Calu3 (cell line): ENCODE data around the gene TNP2. TPM values are rescaled to one million over a fixed set of nuclear protein-coding genes. Genes with fewer than 3 reads are reported as not detected.

Experiments
- BruUV-seq: library from RNA; stranded (reverse); fragments of 400-500 nt; replicated peaks from 2 replicates; lab custom pipeline; 2021; lab: Mats Ljungman, UMichigan
- CTCF ChIA-PET: fragments of 300-600 bp; sonication (Branson Sonifier 250); formaldehyde crosslinking; loops from one replicate; lab custom pipeline; 2022; ENCODE audit warnings: antibody characterized with exemption; lab: Charles Lee
- DNase-seq: peaks from one replicate; pipeline ENCODE4 v3.0.0; 2022
- H3K27ac Mint-ChIP-seq: one replicate; pipeline ENCODE4 v1.8.0; 2022; ENCODE audit warnings: mixed read lengths; ENCODE audit not compliant: unreplicated experiment
- H3K27me3 Mint-ChIP-seq: one replicate; pipeline ENCODE4 v1.8.0; 2022; ENCODE audit warnings: mixed read lengths; ENCODE audit not compliant: unreplicated experiment
- H3K36me3 Mint-ChIP-seq: one replicate; pipeline ENCODE4 v1.8.0; 2022; ENCODE audit warnings: mild to moderate bottlenecking, moderate library complexity, mixed read lengths; ENCODE audit not compliant: insufficient read depth, unreplicated experiment
- H3K4me1 Mint-ChIP-seq: one replicate; pipeline ENCODE4 v1.8.0; 2022; ENCODE audit warnings: mild to moderate bottlenecking, low read depth, mixed read lengths; ENCODE audit not compliant: unreplicated experiment
- H3K4me3 Mint-ChIP-seq: one replicate; pipeline ENCODE4 v1.8.0; 2022; ENCODE audit warnings: mild to moderate bottlenecking, low read depth, moderate library complexity, mixed read lengths; ENCODE audit not compliant: unreplicated experiment
- H3K9me3 Mint-ChIP-seq: one replicate; pipeline ENCODE4 v1.8.0; 2022; ENCODE audit warnings: low read depth, mixed read lengths; ENCODE audit not compliant: unreplicated experiment
- CTCF ChIP-seq: fragments of 200-600 bp; IDR thresholded peaks from one replicate; pipeline ENCODE4 v1.8.0; 2022; ENCODE audit warnings: antibody characterized with exemption; ENCODE audit not compliant: unreplicated experiment
- intact Hi-C: fragments of 100-400 bp; cut with micrococcal nuclease; formaldehyde crosslinking; loops from one replicate; pipeline ENCODE4 v1.10.0; 2022; ENCODE audit not compliant: unreplicated experiment
- total RNA-seq: library from RNA; stranded (reverse); gene quantifications from 2 replicates; pipeline ENCODE4 v1.2.3, GENCODE V29; 2022

The TNP2 gene
- total RNA-seq, 1 experiment from 2014 or later = not detected

GRCh38 chr16:11238272-11239202, 30.6 kb downstream of the TNP2 start:
- Mint-ChIP-seq H3K4me3 (no peak overlapping the region), H3K9me3 (no peaks in the 10 kb centered on the region), H3K27ac (no peak overlapping the region), H3K36me3 (no peaks in the 10 kb centered on the region), H3K4me1 (peaks cover 8% of the 10 kb centered on the region), H3K27me3 (no peaks in the 10 kb centered on the region)
- CTCF ChIA-PET = no interaction called here
- DNase-seq = no peak
- intact Hi-C loops = no loop called here
- no TSS peak for BruUV-seq
- no peak for TF ChIP-seq CTCF

DNA sequence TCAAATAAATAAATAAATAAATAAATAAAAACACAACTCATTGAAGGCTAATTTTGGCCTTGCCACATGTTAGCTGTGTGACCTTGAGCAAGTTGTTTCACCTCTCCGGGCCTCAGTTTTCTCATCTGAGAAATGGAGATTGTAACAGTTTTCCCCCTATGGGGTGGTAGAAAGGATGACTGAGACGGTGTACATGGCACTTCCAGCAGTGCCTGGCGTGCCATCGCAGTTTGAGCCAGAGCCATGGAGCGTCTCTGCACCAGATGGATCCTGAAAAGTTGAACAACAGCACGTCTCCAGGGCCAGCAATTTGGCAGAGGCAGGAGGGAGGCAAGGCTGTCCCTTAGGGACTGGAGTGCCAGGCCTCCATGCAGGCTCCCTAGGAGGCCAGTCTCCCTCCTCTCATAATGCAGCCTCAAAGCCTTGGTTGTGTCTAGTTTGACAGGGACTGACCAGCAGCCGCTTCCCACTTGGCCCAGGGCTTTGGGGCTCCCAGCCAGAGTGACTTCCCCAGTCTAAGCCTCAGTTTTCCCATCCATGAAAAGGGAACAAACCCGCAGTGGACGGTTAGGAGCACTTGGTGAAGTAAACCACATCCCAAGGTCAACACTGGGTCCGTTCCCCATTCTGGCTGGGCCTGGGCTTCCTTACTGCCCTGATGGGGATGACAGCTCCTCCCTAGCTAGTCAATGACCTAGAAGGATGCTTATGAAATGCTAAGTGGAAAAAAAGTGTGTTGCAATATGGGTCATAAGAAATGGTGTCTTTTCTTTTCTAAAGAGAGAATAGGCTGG, 32.5 kb downstream of the TNP2 start:
- TF ChIP-seq CTCF = no peak
- no peak overlapping the region for H3K4me3 Mint-ChIP-seq
- H3K27me3 Mint-ChIP-seq = no peaks in the 10 kb centered on the region
- CTCF ChIA-PET = interaction anchor here (0.7 kb wide), 1 partner anchor 206 kb away, joined by 4 read pairs; no protein-coding TSS in a partner anchor
- intact Hi-C loops = no loop called here
- H3K4me1 Mint-ChIP-seq = peaks cover 17% of the 10 kb centered on the region
- H3K9me3 Mint-ChIP-seq = no peaks in the 10 kb centered on the region
- H3K36me3 Mint-ChIP-seq = no peaks in the 10 kb centered on the region
- no peak for DNase-seq
- no TSS peak for BruUV-seq
- H3K27ac Mint-ChIP-seq = no peak overlapping the region

GRCh38 chr16:11235703-11235991, 33.5 kb downstream of the TNP2 start:
- Mint-ChIP-seq H3K27ac (no peak overlapping the region), H3K36me3 (no peaks in the 10 kb centered on the region), H3K4me1 (peaks cover 17% of the 10 kb centered on the region), H3K4me3 (no peak overlapping the region), H3K27me3 (no peaks in the 10 kb centered on the region), H3K9me3 (no peaks in the 10 kb centered on the region)
- BruUV-seq = no TSS peak
- CTCF ChIA-PET = interaction anchor here (1.2 kb wide), 1 partner anchor 34 kb away, joined by 3 read pairs; no protein-coding TSS in a partner anchor
- intact Hi-C loops = no loop called here
- TF ChIP-seq CTCF = no peak
- peak; percentile 45 for DNase-seq

DNA sequence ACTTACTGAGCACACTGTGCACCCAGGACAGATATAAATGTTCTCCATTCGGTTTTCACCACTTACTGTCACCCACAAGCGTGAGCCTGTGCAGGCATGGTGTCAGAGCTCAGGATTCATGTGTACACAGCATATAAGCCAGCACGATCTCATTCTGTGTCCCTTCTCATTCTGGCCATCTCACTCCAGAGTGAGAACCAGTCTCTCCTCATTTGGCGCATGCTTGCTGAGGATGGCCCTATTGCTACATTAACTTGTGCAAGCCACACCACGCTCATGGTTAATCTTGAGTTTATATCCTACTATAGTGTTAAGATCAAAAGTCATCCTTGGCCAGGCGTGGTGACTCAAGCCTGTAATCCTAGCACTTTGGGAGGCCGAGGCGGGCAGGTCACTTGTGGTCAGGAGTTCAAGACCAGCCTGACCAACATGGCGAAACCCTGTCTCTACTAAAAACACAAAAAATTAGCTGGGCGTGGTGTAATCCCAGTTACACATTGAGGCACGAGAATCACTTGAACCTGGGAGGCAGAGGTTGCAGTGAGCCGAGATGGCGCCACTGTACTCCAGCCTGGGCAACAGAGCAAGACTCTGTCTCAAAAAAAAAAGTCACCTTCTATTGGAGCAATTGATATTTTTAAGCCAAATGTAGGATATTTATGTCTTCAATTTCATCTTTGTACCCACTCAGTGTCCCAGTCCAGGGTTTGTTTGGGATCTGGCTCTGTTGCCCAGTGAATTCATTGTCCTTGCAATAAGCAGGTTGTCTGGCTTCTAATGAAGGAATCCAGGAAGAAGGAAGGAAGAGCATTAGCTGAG, 34.0 kb downstream of the TNP2 start:
- CTCF ChIA-PET = interaction anchor here (1.2 kb wide), 1 partner anchor 34 kb away, joined by 3 read pairs; no protein-coding TSS in a partner anchor
- intact Hi-C loops = no loop called here
- Mint-ChIP-seq H3K27me3 (no peaks in the 10 kb centered on the region), H3K4me1 (peaks cover 20% of the 10 kb centered on the region), H3K36me3 (no peaks in the 10 kb centered on the region), H3K9me3 (no peaks in the 10 kb centered on the region), H3K4me3 (no peak overlapping the region), H3K27ac (no peak overlapping the region)
- BruUV-seq = no TSS peak
- DNase-seq = no peak
- TF ChIP-seq CTCF = no peak
